ENCODE results near the gene VCAM1.

GRCh38 chr1:100708476-100709062 is 11.0 kb upstream of the VCAM1 start:
- TF ChIP-seq CTCF (conservative IDR thresholded peaks at IDR 0.05; ENCODE audit: low read depth, low read length) (no peak), EZH2phosphoT487 (IDR thresholded peaks at IDR 0.05; ENCODE audit: borderline replicate concordance, low read length) (no peak)
